Stomach (tissue), 9 donors: ENCODE data around the gene DLX2. TPM values are rescaled to one million over a fixed set of nuclear protein-coding genes. Genes with fewer than 3 reads are reported as not detected.

Source experiments
- DNase-seq, 2 donors: peaks; one replicate each; pipeline versions ENCODE4 v3.0.0 to v3.0.0-alpha.2; 2013 to 2019
- H3K27ac ChIP-seq, 5 donors: fragments of 200-600 bp in 4 of 5; sonication (generic) in 4 of 5; one replicate each; pipeline ENCODE4 v1.5.1; 2013 to 2019; ENCODE audit warnings: mild to moderate bottlenecking in 1 of 5, moderate library complexity in 1 of 5
- H3K27me3 ChIP-seq, 3 donors: fragments of 200-600 bp; sonication (generic); one replicate each; pipeline ENCODE4 v1.5.1; 2017 to 2019; ENCODE audit warnings: mixed run types in 1 of 3
- H3K36me3 ChIP-seq, 4 donors: fragments of 200-600 bp; sonication (generic); 1 replicate in 3 of 4; 2 replicates in 1 of 4; pipeline ENCODE4 v1.5.1; 2016 to 2019
- H3K4me1 ChIP-seq, 4 donors: fragments of 200-600 bp; sonication (generic); one replicate each; pipeline ENCODE4 v1.5.1; 2016 to 2019
- H3K4me3 ChIP-seq, 4 donors: fragments of 200-600 bp; sonication (generic) in 3 of 4; one replicate each; pipeline ENCODE4 v1.5.1; 2016 to 2019; ENCODE audit warnings: mild to moderate bottlenecking in 1 of 4
- H3K9me3 ChIP-seq, 4 donors: fragments of 200-600 bp; sonication (generic); one replicate each; pipeline ENCODE4 v1.5.1; 2016 to 2019
- EP300 ChIP-seq: sonication (generic); formaldehyde crosslinking; IDR thresholded peaks from one replicate; pipeline ENCODE4 v1.6.1; 2017; ENCODE audit warnings: antibody characterized with exemption
- POLR2A ChIP-seq, 4 donors: fragments of 450-650 bp; IDR thresholded peaks; one replicate each; pipeline ENCODE4 v1.6.1; 2016; ENCODE audit warnings: antibody characterized with exemption in 4 of 4, control low read depth in 2 of 4, mild to moderate bottlenecking in 1 of 4, moderate library complexity in 1 of 4
- POLR2AphosphoS5 ChIP-seq, 3 donors: sonication (generic); formaldehyde crosslinking; IDR thresholded peaks; one replicate each; pipeline ENCODE4 v1.6.1; 2016; ENCODE audit warnings: antibody characterized with exemption in 3 of 3
- WGBS, 5 donors: extraction: QIAGEN DNeasy Blood & Tissue Kit in 3 of 5; methylation state at CpG; one replicate each; pipeline versions ENCODE4 v1.1.5 to v1.1.7; 2013 to 2018; 5-methylcytosine and 5-hydroxymethylcytosine counted together
- intact Hi-C: fragments of 100-400 bp; cut with DNase I; formaldehyde crosslinking; loops from one replicate; pipeline ENCODE4 v1.15.1; 2023; ENCODE audit warnings: low total_unique reads
- polyA plus RNA-seq, 3 donors: library from polyadenylated mRNA; stranded (reverse); fragments of 200-250 nt; gene quantifications; one replicate each; pipeline ENCODE4 v1.2.3, GENCODE V29; 2013
- total RNA-seq, 5 donors: library from RNA; depleted of rRNA; stranded (reverse); fragments of >200 nt; gene quantifications; one replicate each; pipeline versions ENCODE4 v1.1.0 to v1.2.3, GENCODE V29; 2014 to 2016
- TF ChIP-seq, protein P1 (sequence below), 7 experiments: fragments of 450-650 bp in 4 of 7; fragments of 200-600 bp in 3 of 7; sonication (generic) in 3 of 7; IDR thresholded peaks; one replicate each; pipeline ENCODE4 v1.5.1; 2016 to 2019; ENCODE audit warnings: antibody characterized with exemption in 7 of 7, control low read depth in 2 of 7, mild to moderate bottlenecking in 1 of 7
- donor health status: healthy with polysubstance abuse.
- donor health status: Bipolar disorder and iron deficiency.
- donor health status: healthy.

DLX2 gene
- total and polyA plus RNA-seq, 8 donors, result 0.03 TPM; not detected in 7

DNA sequence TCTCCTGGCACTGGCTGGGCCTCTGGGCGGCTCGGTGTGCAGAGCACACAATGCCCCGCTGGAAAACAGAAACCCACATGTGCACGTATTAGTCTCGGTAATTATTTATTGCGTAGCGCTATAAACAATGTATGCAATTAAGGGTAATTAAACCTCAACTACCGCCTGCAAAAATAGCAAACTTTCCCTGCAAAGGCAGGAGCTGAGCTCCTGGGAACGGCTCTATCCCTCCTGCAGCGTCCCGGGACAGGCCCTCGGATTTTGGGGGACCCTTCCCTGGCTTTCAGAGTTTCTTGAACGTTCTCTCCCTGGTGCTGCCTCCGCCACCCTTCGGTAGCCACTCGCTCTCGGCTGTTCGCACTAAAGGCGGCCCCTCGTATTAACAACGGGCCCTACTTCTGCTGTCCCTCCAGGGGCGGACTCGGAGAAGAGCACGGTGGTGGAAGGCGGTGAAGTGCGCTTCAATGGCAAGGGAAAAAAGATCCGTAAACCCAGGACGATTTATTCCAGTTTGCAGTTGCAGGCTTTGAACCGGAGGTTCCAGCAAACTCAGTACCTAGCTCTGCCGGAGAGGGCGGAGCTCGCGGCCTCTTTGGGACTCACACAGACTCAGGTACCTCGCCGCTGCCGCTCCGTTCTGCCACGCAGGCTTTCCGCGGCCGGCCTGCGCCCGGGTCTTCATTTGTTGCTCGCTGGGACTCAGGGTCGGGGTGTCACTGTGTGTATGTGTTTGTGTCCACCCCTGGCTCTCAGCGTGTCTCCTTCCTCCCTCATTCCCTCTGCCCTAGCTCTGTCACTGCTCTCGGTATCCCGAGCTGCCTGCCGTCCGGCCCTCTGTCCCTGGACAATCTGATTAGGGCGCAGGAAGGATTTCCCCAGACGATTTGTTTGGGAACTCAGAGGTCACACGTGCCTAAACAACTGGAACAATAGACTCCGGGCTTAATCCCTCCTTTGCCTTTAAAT is 16.2 kb downstream of the DLX2 start:
- Histone ChIP-seq H3K36me3 (no peaks in the 10 kb centered on the region), H3K4me3 (peak overlapping the region in 2 of 4 donors; percentile 53 to 61), H3K27me3 (peaks cover 90 to 100% (median 99%) of the 10 kb centered on the region in 3 donors), H3K27ac (no peak overlapping the region), H3K9me3 (peaks cover 0 to 7% (median 0%) of the 10 kb centered on the region in 4 donors), H3K4me1 (peaks cover 36 to 72% (median 59%) of the 10 kb centered on the region in 4 donors)
- TF ChIP-seq POLR2AphosphoS5 (IDR thresholded peaks at IDR 0.05), result no peak
- TF ChIP-seq, protein P1, sequence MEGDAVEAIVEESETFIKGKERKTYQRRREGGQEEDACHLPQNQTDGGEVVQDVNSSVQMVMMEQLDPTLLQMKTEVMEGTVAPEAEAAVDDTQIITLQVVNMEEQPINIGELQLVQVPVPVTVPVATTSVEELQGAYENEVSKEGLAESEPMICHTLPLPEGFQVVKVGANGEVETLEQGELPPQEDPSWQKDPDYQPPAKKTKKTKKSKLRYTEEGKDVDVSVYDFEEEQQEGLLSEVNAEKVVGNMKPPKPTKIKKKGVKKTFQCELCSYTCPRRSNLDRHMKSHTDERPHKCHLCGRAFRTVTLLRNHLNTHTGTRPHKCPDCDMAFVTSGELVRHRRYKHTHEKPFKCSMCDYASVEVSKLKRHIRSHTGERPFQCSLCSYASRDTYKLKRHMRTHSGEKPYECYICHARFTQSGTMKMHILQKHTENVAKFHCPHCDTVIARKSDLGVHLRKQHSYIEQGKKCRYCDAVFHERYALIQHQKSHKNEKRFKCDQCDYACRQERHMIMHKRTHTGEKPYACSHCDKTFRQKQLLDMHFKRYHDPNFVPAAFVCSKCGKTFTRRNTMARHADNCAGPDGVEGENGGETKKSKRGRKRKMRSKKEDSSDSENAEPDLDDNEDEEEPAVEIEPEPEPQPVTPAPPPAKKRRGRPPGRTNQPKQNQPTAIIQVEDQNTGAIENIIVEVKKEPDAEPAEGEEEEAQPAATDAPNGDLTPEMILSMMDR (IDR thresholded peaks at IDR 0.05), result no peak
- TF ChIP-seq POLR2A (IDR thresholded peaks at IDR 0.05), result no peak
- TF ChIP-seq EP300, result no peak
- intact Hi-C loops, result no loop called here
- WGBS, 5 donors, result 3 to 9% (median 5%) methylated on average over 50 to 54 of the region's 54 CpGs
- peak in 1 of 2 donors; percentile 76 for DNase-seq

DNA sequence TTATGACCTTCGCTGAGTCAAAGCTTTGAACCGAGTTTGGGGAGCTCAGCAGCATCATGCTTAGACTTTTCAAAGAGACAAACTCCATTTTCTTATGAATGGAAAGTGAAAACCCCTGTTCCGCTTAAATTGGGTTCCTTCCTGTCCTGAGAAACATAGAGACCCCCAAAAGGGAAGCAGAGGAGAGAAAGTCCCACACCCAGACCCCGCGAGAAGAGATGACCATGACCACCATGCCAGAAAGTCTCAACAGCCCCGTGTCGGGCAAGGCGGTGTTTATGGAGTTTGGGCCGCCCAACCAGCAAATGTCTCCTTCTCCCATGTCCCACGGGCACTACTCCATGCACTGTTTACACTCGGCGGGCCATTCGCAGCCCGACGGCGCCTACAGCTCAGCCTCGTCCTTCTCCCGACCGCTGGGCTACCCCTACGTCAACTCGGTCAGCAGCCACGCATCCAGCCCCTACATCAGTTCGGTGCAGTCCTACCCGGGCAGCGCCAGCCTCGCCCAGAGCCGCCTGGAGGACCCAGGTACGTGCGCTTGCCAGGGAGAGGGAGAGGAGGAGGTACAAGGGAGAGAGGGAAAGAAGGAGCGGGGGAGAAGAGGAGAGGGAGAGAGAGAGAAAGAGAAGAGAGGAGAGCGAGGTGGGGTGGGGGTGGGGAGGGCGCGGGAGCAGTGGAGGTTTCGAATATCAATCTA is 17.1 kb downstream of the DLX2 start, which contains the start of gene DLX1:
TSS of gene DLX1 (plus strand) at position 48 of the 700 bp plus-strand sequence. CDS start at position 219, 171 bp downstream.
- H3K4me1 ChIP-seq, result peaks cover 36 to 79% (median 62%) of the 10 kb centered on the region in 4 donors
- no peak for TF ChIP-seq POLR2AphosphoS5 (IDR thresholded peaks at IDR 0.05)
- TF ChIP-seq EP300, result no peak
- TF ChIP-seq, protein P1 (IDR thresholded peaks at IDR 0.05), result no peak
- no peak for TF ChIP-seq POLR2A (IDR thresholded peaks at IDR 0.05)
- H3K9me3 ChIP-seq, result peaks cover 0 to 14% (median 2%) of the 10 kb centered on the region in 4 donors
- H3K4me3 ChIP-seq, result peak within 1 kb of the TSS; percentile 31 to 61 (median 43)
- intact Hi-C loops, result no loop called here
- 3 to 5% (median 5%) methylated on average over 26 to 34 of the region's 34 CpGs for WGBS, 5 donors
- H3K27me3 ChIP-seq, result peaks cover 92 to 100% (median 100%) of the 10 kb centered on the region in 3 donors
- no peaks in the 10 kb centered on the region for H3K36me3 ChIP-seq
- H3K27ac ChIP-seq, result no peak within 1 kb of the TSS
- peak in 1 of 2 donors; percentile 51 for DNase-seq

DNA sequence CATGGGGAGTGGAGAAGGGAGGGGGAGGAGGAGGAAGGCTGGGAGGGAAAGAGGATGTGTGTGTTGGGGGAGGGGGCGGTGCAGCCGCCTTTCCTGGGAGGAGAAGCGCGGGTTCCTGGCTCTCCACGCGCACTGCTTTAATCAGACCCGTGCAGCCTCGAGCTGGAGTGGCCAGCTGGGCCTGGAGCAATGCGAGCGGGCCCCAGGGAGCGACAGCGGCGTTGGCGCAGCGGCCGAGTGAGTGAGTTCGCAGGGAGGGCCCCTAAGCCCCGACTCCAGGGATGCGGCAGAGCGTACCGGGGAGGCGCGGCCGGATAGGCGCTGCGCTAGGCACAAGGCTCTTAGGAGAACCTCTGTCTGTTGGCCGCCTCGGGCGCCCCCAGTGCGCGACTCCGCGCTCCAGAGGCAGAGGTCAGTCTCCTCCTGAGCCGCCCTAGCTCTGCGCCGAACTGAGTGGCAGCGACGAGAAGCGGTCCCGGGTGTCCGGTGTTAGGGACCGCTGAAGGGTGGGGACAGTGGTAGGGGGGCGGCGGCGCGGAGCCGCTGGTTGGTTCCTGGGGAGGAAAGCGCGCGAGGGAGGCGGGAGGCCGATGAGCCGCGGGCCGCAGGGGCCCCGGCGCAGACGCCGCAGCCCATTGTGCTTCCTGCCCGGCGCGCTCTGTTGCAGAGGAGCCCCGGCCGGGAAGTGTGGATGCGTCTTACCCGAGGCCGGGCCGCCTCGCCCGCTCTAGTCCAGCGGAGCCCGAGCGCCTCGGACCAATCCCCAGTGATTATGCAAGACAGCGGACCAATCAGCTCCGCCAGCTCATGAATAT is 17.8 kb downstream of the DLX2 start:
- H3K27ac ChIP-seq, result no peak overlapping the region
- no peaks in the 10 kb centered on the region for H3K36me3 ChIP-seq
- intact Hi-C loops, result no loop called here
- peak; percentile 69 to 92 for DNase-seq
- peaks cover 85 to 100% (median 100%) of the 10 kb centered on the region in 3 donors for H3K27me3 ChIP-seq
- H3K9me3 ChIP-seq, result peaks cover 0 to 21% (median 6%) of the 10 kb centered on the region in 4 donors
- 1 to 4% (median 3%) methylated on average over 20 to 76 of the region's 76 CpGs for WGBS, 5 donors
- H3K4me1 ChIP-seq, result peaks cover 36 to 79% (median 62%) of the 10 kb centered on the region in 4 donors
- peak overlapping the region; percentile 31 to 61 (median 43) for H3K4me3 ChIP-seq
- TF ChIP-seq, protein P1 (IDR thresholded peaks at IDR 0.05), result no peak
- TF ChIP-seq POLR2A (IDR thresholded peaks at IDR 0.05) (no peak), POLR2AphosphoS5 (IDR thresholded peaks at IDR 0.05) (peak in 1 of 3 donors; percentile 6), EP300 (no peak)
